Activated T-helper 9 cell treated with anti-CD3 and anti-CD28 coated beads, Interleukin-2, amount 50 U/mL, for 16 hours (primary cell): ENCODE measurements around the gene MORF4L2.
A peak's percentile ranks its signal among the peaks of the same experiment; 100 is the strongest.

Experiments used
- DNase-seq: peaks from one replicate; pipeline ENCODE4 v3.0.0-alpha.2; 2020; ENCODE audit warnings: low read depth

The MORF4L2 gene

DNA sequence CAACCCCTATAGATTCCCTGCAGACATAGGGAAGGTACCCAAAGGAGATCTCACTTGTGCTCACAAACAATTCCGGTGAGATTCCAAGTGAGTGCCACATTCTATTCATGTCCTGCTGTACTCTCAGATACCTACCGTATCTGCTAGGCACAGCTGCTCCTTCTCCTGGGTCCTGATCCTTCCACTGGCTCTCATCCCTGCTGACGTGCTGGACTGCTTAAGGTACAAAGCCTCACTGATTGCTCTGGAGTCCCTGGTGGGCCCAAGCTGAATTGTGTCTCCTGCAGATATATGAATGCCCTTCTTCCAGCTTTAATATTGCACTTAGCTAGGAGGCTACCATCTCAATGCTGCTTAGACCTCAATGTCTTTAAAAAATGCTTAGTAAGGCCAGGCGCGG is 55.4 kb downstream of the MORF4L2 start:
- DNase-seq: no peak

GRCh38 chrX:103630171-103630511 is 56.4 kb downstream of the MORF4L2 start:
- DNase-seq: no peak

GRCh38 chrX:103629318-103630170 is 57.0 kb downstream of the MORF4L2 start:
- peak; percentile 9 for DNase-seq

DNA sequence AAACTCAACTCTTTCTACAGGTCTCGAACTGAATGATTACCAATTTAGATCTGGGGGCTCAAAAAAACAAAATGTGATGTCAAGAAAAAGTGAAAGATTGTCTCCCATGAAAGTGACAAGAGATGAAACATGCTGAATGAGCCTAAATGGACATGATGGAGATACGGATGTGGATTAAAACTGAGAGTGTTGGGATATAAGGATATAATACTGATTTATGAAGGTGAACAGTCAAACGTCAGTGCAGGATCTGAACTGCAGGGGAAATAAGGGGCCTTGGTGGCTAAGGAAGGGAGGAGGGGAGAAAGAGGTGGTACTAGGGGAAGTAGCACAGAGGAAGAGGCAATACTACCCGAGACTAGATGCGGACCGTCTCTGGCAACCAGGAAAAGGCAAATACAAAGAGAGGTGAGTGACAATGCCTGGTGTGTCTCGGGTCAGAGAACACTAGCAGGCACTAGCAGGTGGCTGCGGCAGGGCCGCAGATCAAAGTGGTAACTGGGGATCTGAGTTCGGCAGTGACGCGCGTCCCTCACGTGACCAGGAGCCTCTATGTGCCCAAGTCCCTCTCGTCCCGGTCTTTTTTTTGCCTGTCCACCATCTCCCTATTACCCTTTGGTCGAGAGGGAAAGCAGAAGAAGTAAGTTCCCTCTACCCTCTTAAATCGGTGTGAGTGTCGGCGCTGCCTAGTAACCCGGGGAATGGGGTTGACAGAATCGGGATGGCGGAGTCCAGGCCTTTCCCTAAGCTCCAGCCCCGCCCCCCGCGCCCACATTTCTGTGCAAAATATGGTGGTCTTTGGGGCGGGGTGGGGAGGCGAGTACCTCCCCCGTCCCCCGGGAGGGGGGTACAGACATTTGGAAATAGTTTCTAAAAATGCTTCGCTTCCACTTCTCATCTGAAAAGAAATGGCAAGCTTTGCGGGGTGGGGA is 57.8 kb downstream of the MORF4L2 start, which contains the start of gene TCEAL1:
TCEAL1 (plus strand) TSS at position 590 of the 932 bp plus-strand sequence. CDS start 942 bp downstream, outside the sequence.
- no peak for DNase-seq

- no peak for DNase-seq
Measured at GRCh38 chrX:103626855-103627254, 59.6 kb downstream of the MORF4L2 start.
